PFSK-1 (cell line): ENCODE results near the gene CCDC27.

Experiments
- FOXP2 ChIP-seq: optimal IDR thresholded peaks from 2 replicates; pipeline ENCODE3; 2011; ENCODE audit warnings: borderline replicate concordance, control low read depth, inconsistent platforms; ENCODE audit not compliant: insufficient read depth; ENCODE audit errors: extremely low read length, extremely low read depth
- POLR2AphosphoS5 ChIP-seq: IDR thresholded peaks from 2 replicates; pipeline ENCODE4 v1.6.1; 2012; ENCODE audit warnings: low read depth, mild to moderate bottlenecking, control low read depth, low read length, moderate library complexity
- SIN3A ChIP-seq: IDR thresholded peaks from 2 replicates; pipeline ENCODE4 v1.6.1; 2012; ENCODE audit warnings: mild to moderate bottlenecking, low read length, moderate library complexity, borderline replicate concordance; ENCODE audit not compliant: insufficient read depth
- TAF1 ChIP-seq: IDR thresholded peaks from 2 replicates; pipeline ENCODE4 v1.6.1; 2012; ENCODE audit warnings: low read length, control low read depth, borderline replicate concordance; ENCODE audit not compliant: insufficient read depth
- TF ChIP-seq, protein P1 (sequence below), 2 experiments: IDR thresholded peaks; 2 replicates each; pipeline versions ENCODE4 v1.6.1 to v1.8.0; 2011 to 2012; ENCODE audit warnings: low read depth in 2 of 2, low read length in 2 of 2, control low read depth in 1 of 2, inconsistent platforms in 1 of 2, mild to moderate bottlenecking in 1 of 2, moderate library complexity in 1 of 2; ENCODE audit not compliant: insufficient read depth in 1 of 2

CCDC27 gene

DNA sequence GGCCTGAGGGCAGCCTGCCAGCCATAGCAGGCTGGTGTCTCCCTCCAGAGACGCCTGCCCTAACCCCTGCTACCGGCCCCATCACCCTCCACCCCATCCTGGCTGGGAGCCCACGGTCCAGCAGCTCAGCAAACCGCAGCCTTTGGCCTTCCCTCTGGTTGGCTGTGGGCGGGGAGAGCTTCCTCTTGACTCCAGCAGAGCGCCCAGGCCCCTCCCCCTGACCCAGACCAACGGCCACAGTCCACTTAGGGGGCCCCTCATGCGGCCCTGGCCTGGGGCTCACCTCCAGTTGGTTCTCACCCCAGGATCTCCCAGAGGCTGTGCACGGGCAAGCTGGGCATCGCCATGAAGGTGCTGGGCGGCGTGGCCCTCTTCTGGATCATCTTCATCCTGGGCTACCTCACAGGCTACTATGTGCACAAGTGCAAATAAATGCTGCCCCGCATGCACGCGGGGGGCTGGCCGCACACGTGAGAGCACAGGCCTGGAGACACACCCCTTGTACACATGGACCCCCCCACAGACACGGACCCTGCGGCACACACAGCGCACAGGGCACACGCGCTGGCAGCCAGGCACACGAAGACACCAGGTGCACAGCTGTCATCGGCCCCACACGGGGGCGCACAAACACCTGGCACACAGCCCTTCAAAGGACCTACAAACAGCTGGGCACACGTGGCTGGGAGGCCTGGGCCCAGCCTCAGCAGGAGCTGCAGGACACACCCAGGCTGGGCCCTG lies 23.4 kb downstream of the CCDC27 start:
- TF ChIP-seq SIN3A (no peak), FOXP2 (no peak), POLR2AphosphoS5 (no peak), TAF1 (no peak)
- TF ChIP-seq, protein P1, sequence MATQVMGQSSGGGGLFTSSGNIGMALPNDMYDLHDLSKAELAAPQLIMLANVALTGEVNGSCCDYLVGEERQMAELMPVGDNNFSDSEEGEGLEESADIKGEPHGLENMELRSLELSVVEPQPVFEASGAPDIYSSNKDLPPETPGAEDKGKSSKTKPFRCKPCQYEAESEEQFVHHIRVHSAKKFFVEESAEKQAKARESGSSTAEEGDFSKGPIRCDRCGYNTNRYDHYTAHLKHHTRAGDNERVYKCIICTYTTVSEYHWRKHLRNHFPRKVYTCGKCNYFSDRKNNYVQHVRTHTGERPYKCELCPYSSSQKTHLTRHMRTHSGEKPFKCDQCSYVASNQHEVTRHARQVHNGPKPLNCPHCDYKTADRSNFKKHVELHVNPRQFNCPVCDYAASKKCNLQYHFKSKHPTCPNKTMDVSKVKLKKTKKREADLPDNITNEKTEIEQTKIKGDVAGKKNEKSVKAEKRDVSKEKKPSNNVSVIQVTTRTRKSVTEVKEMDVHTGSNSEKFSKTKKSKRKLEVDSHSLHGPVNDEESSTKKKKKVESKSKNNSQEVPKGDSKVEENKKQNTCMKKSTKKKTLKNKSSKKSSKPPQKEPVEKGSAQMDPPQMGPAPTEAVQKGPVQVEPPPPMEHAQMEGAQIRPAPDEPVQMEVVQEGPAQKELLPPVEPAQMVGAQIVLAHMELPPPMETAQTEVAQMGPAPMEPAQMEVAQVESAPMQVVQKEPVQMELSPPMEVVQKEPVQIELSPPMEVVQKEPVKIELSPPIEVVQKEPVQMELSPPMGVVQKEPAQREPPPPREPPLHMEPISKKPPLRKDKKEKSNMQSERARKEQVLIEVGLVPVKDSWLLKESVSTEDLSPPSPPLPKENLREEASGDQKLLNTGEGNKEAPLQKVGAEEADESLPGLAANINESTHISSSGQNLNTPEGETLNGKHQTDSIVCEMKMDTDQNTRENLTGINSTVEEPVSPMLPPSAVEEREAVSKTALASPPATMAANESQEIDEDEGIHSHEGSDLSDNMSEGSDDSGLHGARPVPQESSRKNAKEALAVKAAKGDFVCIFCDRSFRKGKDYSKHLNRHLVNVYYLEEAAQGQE (IDR thresholded peaks at IDR 0.05; ENCODE audit: insufficient read depth in 1 of 2, low read depth in 2 of 2, low read length in 2 of 2): no peak

- TF ChIP-seq POLR2AphosphoS5 (no peak), FOXP2 (no peak), TAF1 (no peak), SIN3A (no peak)
- TF ChIP-seq, protein P1 (IDR thresholded peaks at IDR 0.05; ENCODE audit: insufficient read depth in 1 of 2, low read depth in 2 of 2, low read length in 2 of 2): no peak
These were observed 24.1 kb downstream of the CCDC27 start for GRCh38 chr1:3776231-3776961.

DNA sequence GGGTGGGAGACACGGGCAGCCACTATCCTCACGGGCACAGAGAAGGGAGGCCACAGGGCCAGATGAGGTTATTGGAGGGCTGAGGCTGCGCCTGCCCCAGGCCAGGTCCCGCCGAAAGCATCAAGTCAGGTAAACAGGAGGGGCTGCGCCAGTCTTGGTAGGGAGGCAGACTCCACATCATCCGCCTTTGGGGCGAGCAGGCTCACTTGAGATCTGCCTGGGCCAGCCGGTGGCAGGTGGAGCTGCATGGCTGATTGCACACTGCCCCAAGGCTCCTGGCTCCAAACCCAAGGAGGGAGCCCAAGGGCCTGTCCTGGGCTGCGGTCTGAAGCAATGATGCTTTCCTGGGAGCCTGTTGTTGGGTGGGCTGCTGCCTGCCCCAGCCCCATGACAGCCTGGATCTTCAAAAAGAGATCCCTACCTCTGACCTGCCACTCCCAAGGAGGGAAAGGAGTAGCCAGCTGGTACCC lies 24.9 kb downstream of the CCDC27 start:
- no peak for TF ChIP-seq POLR2AphosphoS5
- TF ChIP-seq, protein P1 (IDR thresholded peaks at IDR 0.05; ENCODE audit: insufficient read depth in 1 of 2, low read depth in 2 of 2, low read length in 2 of 2): no peak
- TF ChIP-seq FOXP2: no peak
- TF ChIP-seq SIN3A: no peak
- TF ChIP-seq TAF1: no peak

DNA sequence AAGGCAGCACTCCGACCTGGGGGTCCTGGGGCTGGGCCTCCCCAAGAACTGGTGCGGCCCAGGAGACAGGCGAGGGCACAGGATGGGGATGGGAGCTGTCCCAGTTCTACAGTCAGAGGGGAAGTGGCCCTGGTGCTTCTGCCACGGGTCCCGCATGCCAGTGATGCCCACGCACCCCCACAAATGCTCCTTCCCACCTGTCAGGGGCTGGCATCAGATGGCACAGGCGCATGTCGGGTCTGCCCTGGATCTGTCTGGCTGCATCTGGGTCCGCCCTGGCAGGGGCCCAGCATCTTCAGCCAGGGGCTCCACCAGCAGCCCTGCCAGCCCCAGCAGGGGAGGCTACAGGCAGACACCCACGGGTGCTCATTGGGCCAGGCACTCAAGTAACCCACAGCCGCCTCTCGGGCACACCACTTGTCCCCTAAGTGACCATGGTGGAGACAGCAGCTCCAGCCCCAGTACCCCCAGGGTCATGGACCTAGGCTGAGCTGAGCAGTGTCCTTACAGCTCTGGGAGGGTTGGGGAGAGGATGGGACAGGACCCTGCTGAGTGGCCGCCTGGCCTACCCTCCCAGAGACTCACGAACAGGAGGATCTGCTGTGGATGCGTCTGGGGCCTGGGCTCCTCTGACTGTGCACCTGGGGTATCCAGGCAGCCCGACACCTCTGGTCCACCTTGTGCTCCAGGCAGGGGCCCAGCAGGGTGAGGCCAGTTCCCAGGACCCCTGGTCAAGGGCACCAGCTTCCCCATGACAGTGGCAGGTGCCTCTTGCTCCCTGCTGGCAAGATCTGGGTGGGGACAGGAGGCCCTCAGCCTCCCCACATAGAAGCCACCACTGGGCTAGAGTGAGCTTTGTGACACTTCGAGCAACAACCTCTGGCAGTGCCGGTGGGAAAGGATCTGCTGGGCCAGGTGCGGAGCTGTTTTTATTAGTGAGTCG lies 25.7 kb downstream of the CCDC27 start:
- TF ChIP-seq POLR2AphosphoS5: no peak
- no peak for TF ChIP-seq SIN3A
- TF ChIP-seq TAF1: no peak
- no peak for TF ChIP-seq FOXP2
- TF ChIP-seq, protein P1 (IDR thresholded peaks at IDR 0.05; ENCODE audit: insufficient read depth in 1 of 2, low read depth in 2 of 2, low read length in 2 of 2): no peak
